Measurements from ENCODE around the gene SELP. TPM values are rescaled to one million over a fixed set of nuclear protein-coding genes. Genes with fewer than 3 reads are reported as not detected.

The SELP gene
- polyA plus RNA-seq, 1 experiment: not detected

DNA sequence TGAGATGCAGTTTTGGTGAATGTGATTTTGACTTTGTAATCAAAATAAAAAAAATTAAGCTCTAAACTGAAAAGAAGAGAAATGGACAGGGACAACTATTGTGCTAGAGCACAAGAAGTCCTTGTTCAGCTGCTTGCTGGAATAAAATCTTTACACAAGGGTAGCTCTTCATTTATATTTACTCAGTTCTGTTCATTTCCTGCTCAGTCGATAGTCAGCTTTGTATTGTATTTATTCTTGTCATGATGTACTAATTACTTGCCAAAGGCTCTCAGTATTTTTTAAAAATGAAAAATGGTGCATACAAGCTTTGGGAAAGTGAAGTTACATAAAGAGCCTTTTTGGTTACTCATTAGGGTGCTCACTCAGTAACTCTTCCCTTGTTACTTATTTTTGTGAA, 61.4 kb downstream of the SELP start:
- no peaks in the 10 kb centered on the region for H3K9me3 ChIP-seq (ENCODE audit: control insufficient read depth, insufficient read depth, low read length)
- H3K27me3 ChIP-seq (ENCODE audit: control insufficient read depth, insufficient read depth, low read length): no peaks in the 10 kb centered on the region
- DNase-seq (ENCODE audit: low read depth, low spot score): no peak
- no peak overlapping the region for H3K4me3 ChIP-seq (ENCODE audit: low read depth, low read length)
- ChIA-PET CTCF (interaction anchor here (1.2 to 1.3 kb wide), 2 partner anchors 10 to 18 kb away, joined by 3 read pairs; no protein-coding TSS in a partner anchor), POLR2A (no interaction called here)
- TF ChIP-seq, protein P1, sequence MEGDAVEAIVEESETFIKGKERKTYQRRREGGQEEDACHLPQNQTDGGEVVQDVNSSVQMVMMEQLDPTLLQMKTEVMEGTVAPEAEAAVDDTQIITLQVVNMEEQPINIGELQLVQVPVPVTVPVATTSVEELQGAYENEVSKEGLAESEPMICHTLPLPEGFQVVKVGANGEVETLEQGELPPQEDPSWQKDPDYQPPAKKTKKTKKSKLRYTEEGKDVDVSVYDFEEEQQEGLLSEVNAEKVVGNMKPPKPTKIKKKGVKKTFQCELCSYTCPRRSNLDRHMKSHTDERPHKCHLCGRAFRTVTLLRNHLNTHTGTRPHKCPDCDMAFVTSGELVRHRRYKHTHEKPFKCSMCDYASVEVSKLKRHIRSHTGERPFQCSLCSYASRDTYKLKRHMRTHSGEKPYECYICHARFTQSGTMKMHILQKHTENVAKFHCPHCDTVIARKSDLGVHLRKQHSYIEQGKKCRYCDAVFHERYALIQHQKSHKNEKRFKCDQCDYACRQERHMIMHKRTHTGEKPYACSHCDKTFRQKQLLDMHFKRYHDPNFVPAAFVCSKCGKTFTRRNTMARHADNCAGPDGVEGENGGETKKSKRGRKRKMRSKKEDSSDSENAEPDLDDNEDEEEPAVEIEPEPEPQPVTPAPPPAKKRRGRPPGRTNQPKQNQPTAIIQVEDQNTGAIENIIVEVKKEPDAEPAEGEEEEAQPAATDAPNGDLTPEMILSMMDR (IDR thresholded peaks at IDR 0.05; ENCODE audit: low read depth, low read length): no peak
- no peak overlapping the region for H3K27ac ChIP-seq (ENCODE audit: low read depth, low read length)

DNA sequence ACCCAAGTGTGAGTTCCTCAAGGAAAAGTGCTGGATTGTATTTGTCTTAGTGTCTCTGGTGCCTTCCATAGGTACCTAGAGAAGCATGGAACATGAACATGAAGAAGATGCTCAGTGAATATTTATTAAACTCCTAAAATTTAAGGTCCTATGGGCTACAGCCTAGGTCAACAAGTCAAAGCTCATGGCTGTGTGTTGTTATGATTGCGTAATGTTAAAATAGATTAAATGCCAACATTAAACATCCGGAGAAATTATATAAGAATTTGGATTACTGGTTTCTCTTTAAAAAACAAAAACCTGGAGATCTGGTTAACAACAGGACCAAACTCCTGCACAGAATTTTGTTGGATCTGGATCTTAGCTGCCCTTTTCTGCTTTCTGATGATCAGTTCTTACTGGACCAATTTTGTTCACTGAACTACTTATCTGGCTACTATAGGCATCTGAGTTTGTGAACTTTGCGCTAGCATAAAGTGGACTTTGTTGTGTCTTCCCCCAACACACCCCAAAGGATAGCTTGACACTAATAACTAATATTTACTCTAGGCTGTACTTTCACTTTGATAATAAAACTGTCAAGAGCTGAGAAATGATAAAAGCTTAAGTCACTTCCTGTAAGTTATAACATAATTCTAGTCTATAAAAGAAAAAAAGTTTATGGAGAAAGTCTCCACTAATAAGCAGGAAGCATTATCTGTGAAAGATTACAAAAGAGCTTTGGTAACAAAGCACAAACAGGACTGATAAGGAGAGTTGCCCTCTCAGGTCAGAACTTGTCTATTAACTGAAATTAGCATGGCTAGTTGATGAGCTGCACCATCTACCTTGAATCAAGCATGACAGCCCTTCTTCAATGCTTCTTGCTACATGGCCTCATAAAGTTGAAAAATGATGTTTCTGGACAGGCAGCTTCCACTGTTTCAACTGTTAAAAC, 64.3 kb downstream of the SELP start:
- Histone ChIP-seq H3K27ac (ENCODE audit: low read depth, low read length) (no peak overlapping the region), H3K4me3 (ENCODE audit: low read depth, low read length) (no peak overlapping the region), H3K27me3 (ENCODE audit: control insufficient read depth, insufficient read depth, low read length) (no peaks in the 10 kb centered on the region), H3K9me3 (ENCODE audit: control insufficient read depth, insufficient read depth, low read length) (no peaks in the 10 kb centered on the region)
- ChIA-PET CTCF (interaction anchor here (0.5 to 1.2 kb wide), 4 partner anchors 19 to 1911 kb away, joined by 3 to 5 read pairs (median 4); no protein-coding TSS in a partner anchor), POLR2A (no interaction called here)
- DNase-seq (ENCODE audit: low read depth, low spot score): no peak
- TF ChIP-seq, protein P1 (IDR thresholded peaks at IDR 0.05; ENCODE audit: low read depth, low read length): no peak

DNA sequence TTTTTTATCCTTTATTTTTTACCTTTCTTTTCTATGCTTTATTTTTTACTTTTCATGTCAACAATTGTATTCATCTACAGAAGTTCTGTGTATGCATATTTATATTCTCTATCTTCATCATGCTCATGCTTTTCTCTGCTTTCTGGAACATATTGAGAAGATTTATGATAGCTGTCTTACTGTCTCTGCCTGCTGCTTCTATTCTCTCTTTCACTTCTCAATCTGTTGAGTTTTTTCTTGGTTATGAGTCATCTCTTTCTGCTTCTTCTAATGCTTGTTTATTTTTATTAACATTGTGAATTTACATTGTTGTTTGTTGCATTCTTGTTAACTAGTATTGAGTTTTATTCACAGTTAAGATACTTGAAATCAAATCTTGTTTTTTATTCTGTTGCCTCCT, 66.3 kb downstream of the SELP start:
- TF ChIP-seq, protein P1 (IDR thresholded peaks at IDR 0.05; ENCODE audit: low read depth, low read length): no peak
- no peak for DNase-seq (ENCODE audit: low read depth, low spot score)
- H3K27ac ChIP-seq (ENCODE audit: low read depth, low read length): no peak overlapping the region
- no peaks in the 10 kb centered on the region for H3K9me3 ChIP-seq (ENCODE audit: control insufficient read depth, insufficient read depth, low read length)
- no peak overlapping the region for H3K4me3 ChIP-seq (ENCODE audit: low read depth, low read length)
- CTCF ChIA-PET: no interaction called here
- POLR2A ChIA-PET: no interaction called here
- no peaks in the 10 kb centered on the region for H3K27me3 ChIP-seq (ENCODE audit: control insufficient read depth, insufficient read depth, low read length)

DNA sequence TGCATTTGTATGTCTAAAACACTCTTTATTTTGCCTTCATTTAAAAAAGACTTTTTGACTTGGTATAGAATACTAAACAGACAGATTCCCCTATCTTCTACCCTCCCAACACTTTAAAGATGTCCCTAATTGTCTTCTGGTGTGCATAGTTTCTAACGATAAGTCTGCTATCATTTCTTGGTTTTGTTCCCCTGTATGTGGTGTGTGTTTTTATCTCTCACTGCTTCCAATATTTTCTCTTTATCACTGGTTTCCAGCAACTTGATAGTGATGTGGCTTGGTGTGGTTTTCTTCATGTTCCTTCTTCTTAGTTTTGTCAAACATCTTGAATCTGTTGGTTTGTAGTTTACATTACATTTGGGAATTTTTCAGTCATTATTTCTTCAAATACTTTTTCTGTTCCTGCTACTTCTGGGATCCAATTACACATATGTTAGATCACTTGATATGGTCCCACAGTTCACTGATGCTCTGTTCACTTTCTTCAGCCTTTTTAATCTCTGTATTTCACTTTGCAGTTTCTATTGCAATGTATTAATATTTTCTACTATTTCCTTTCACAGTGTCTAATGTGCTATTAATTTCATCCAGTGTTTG, 66.8 kb downstream of the SELP start:
- H3K4me3 ChIP-seq (ENCODE audit: low read depth, low read length): no peak overlapping the region
- no peaks in the 10 kb centered on the region for H3K27me3 ChIP-seq (ENCODE audit: control insufficient read depth, insufficient read depth, low read length)
- H3K9me3 ChIP-seq (ENCODE audit: control insufficient read depth, insufficient read depth, low read length): no peaks in the 10 kb centered on the region
- CTCF ChIA-PET: no interaction called here
- TF ChIP-seq, protein P1 (IDR thresholded peaks at IDR 0.05; ENCODE audit: low read depth, low read length): no peak
- no peak overlapping the region for H3K27ac ChIP-seq (ENCODE audit: low read depth, low read length)
- DNase-seq (ENCODE audit: low read depth, low spot score): no peak
- POLR2A ChIA-PET: no interaction called here

DNA sequence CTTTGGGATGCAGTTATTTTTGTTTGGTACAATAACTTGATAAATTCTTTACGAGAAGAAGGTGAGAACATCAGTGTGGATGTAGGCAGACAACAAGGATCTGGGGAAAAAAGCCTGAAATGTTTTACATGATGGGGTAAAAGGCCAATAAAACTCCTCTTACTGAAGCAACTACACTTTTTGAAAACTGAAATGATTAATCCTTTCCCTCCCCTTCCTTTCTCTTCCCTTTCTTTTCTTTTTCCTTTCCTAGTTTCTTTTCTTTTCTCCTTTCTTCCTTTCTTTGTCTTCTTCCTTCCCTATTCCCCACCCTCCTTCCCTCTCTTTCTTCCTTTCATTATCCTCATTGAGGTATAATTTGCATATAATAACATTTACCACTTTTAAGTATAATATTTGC, 68.2 kb downstream of the SELP start:
- no peak for DNase-seq (ENCODE audit: low read depth, low spot score)
- POLR2A ChIA-PET: no interaction called here
- CTCF ChIA-PET: interaction anchor here (0.6 kb wide), 1 partner anchor 15 kb away, joined by 3 read pairs; no protein-coding TSS in a partner anchor
- Histone ChIP-seq H3K27ac (ENCODE audit: low read depth, low read length) (no peak overlapping the region), H3K9me3 (ENCODE audit: control insufficient read depth, insufficient read depth, low read length) (no peaks in the 10 kb centered on the region), H3K4me3 (ENCODE audit: low read depth, low read length) (no peak overlapping the region), H3K27me3 (ENCODE audit: control insufficient read depth, insufficient read depth, low read length) (no peaks in the 10 kb centered on the region)
- TF ChIP-seq, protein P1 (IDR thresholded peaks at IDR 0.05; ENCODE audit: low read depth, low read length): no peak
